Measurements from ENCODE around the gene CPD. TPM values are rescaled to one million over a fixed set of nuclear protein-coding genes. Genes with fewer than 3 reads are reported as not detected.

Gene CPD
- total and polyA plus RNA-seq, 4 donors = 19.1 to 139 (median 58.8) TPM

DNA sequence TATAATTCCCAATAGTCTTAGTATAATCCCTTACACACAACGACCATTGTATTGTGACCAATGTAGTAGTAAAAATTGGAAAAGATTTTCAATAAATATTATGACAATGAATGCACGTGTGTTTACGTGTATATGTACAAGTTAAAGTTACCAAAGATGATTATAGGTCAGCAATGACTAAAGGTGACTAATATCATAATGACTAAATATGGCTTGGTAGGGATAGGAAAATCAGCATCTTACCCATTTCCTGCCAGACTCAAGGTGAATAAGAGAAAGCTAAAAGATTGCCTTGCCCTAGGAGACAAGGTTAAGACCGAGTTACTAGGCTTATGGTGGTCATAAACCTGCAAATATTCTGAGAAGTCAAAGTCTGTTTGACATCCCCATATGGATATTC lies 34.4 kb downstream of the CPD start:
- no peaks in the 10 kb centered on the region for H3K36me3 ChIP-seq (ENCODE audit: control insufficient read depth in 4 of 4, insufficient read depth in 3 of 4, low read depth in 1 of 4, low read length in 3 of 4)
- H3K4me1 ChIP-seq (ENCODE audit: control insufficient read depth in 4 of 4, insufficient read depth in 4 of 4, low read length in 3 of 4) = no peaks in the 10 kb centered on the region
- TF ChIP-seq FOXA2 (IDR thresholded peaks at IDR 0.05) (no peak), GABPA (IDR thresholded peaks at IDR 0.05 in 1 of 2, conservative IDR thresholded peaks at IDR 0.05 in 1 of 2) (no peak), HNF4A (conservative IDR thresholded peaks at IDR 0.05) (no peak), TAF1 (conservative IDR thresholded peaks at IDR 0.05) (no peak), SP1 (IDR thresholded peaks at IDR 0.05) (no peak), RAD21 (IDR thresholded peaks at IDR 0.05) (no peak), JUND (IDR thresholded peaks at IDR 0.05) (no peak), EGR1 (IDR thresholded peaks at IDR 0.05; ENCODE audit: low read depth in 2 of 2) (no peak)
- TF ChIP-seq, protein P1, sequence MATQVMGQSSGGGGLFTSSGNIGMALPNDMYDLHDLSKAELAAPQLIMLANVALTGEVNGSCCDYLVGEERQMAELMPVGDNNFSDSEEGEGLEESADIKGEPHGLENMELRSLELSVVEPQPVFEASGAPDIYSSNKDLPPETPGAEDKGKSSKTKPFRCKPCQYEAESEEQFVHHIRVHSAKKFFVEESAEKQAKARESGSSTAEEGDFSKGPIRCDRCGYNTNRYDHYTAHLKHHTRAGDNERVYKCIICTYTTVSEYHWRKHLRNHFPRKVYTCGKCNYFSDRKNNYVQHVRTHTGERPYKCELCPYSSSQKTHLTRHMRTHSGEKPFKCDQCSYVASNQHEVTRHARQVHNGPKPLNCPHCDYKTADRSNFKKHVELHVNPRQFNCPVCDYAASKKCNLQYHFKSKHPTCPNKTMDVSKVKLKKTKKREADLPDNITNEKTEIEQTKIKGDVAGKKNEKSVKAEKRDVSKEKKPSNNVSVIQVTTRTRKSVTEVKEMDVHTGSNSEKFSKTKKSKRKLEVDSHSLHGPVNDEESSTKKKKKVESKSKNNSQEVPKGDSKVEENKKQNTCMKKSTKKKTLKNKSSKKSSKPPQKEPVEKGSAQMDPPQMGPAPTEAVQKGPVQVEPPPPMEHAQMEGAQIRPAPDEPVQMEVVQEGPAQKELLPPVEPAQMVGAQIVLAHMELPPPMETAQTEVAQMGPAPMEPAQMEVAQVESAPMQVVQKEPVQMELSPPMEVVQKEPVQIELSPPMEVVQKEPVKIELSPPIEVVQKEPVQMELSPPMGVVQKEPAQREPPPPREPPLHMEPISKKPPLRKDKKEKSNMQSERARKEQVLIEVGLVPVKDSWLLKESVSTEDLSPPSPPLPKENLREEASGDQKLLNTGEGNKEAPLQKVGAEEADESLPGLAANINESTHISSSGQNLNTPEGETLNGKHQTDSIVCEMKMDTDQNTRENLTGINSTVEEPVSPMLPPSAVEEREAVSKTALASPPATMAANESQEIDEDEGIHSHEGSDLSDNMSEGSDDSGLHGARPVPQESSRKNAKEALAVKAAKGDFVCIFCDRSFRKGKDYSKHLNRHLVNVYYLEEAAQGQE (IDR thresholded peaks at IDR 0.05) = no peak
- TF ChIP-seq, protein P2, sequence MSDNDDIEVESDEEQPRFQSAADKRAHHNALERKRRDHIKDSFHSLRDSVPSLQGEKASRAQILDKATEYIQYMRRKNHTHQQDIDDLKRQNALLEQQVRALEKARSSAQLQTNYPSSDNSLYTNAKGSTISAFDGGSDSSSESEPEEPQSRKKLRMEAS (IDR thresholded peaks at IDR 0.05) = no peak
- no peak overlapping the region for H3K27ac ChIP-seq (ENCODE audit: low read depth in 1 of 2, low read length in 2 of 2)
- H3K4me3 ChIP-seq (ENCODE audit: low read depth in 1 of 3, low read length in 3 of 3) = no peak overlapping the region
- 96% methylated on average over 4 of the region's 4 CpGs for WGBS
- no peaks in the 10 kb centered on the region for H3K27me3 ChIP-seq (ENCODE audit: control insufficient read depth in 4 of 4, insufficient read depth in 4 of 4, low read length in 3 of 4)
- no peak for DNase-seq (ENCODE audit: low spot score)
- no peak overlapping the region for H3K9ac ChIP-seq (ENCODE audit: low read depth in 1 of 2, low read length in 2 of 2)
- H3K9me3 ChIP-seq (ENCODE audit: control insufficient read depth in 4 of 4, low read length in 3 of 4) = no peaks in the 10 kb centered on the region

DNA sequence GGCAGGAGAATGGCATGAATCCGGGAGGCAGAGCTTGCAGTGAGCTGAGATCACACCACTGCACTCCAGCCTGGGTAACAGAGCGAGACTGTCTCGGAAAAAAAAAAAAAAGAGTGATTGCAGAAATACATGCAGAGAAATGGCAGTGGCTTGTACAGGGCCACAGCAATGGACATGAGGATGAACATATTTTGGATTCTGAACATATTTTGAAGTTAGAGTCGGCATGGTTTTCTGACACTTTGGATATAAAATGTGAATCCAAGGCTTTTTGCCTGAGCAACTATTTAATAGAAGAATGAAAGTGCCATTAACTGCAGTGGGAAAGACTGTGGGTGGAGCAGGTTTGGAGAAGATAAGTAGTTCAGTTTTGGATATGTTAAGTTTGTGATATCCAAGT lies 35.8 kb downstream of the CPD start:
- 95% methylated on average over 4 of the region's 4 CpGs for WGBS
- Histone ChIP-seq H3K27ac (ENCODE audit: low read depth in 1 of 2, low read length in 2 of 2) (no peak overlapping the region), H3K27me3 (ENCODE audit: control insufficient read depth in 4 of 4, insufficient read depth in 4 of 4, low read length in 3 of 4) (no peaks in the 10 kb centered on the region), H3K9ac (ENCODE audit: low read depth in 1 of 2, low read length in 2 of 2) (no peak overlapping the region), H3K4me1 (ENCODE audit: control insufficient read depth in 4 of 4, insufficient read depth in 4 of 4, low read length in 3 of 4) (no peaks in the 10 kb centered on the region), H3K9me3 (ENCODE audit: control insufficient read depth in 4 of 4, low read length in 3 of 4) (no peaks in the 10 kb centered on the region), H3K4me3 (ENCODE audit: low read depth in 1 of 3, low read length in 3 of 3) (no peak overlapping the region), H3K36me3 (ENCODE audit: control insufficient read depth in 4 of 4, insufficient read depth in 3 of 4, low read depth in 1 of 4, low read length in 3 of 4) (no peaks in the 10 kb centered on the region)
- DNase-seq (ENCODE audit: low spot score) = no peak
- TF ChIP-seq GABPA (IDR thresholded peaks at IDR 0.05 in 1 of 2, conservative IDR thresholded peaks at IDR 0.05 in 1 of 2) (no peak), RXRA (IDR thresholded peaks at IDR 0.05) (no peak), NR2F2 (IDR thresholded peaks at IDR 0.05) (no peak), RAD21 (IDR thresholded peaks at IDR 0.05) (no peak), YY1 (IDR thresholded peaks at IDR 0.05) (no peak), HNF4A (conservative IDR thresholded peaks at IDR 0.05) (no peak), FOXA1 (IDR thresholded peaks at IDR 0.05) (no peak)
- TF ChIP-seq, protein P3, sequence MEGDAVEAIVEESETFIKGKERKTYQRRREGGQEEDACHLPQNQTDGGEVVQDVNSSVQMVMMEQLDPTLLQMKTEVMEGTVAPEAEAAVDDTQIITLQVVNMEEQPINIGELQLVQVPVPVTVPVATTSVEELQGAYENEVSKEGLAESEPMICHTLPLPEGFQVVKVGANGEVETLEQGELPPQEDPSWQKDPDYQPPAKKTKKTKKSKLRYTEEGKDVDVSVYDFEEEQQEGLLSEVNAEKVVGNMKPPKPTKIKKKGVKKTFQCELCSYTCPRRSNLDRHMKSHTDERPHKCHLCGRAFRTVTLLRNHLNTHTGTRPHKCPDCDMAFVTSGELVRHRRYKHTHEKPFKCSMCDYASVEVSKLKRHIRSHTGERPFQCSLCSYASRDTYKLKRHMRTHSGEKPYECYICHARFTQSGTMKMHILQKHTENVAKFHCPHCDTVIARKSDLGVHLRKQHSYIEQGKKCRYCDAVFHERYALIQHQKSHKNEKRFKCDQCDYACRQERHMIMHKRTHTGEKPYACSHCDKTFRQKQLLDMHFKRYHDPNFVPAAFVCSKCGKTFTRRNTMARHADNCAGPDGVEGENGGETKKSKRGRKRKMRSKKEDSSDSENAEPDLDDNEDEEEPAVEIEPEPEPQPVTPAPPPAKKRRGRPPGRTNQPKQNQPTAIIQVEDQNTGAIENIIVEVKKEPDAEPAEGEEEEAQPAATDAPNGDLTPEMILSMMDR (IDR thresholded peaks at IDR 0.05; ENCODE audit: low read depth, low read length, missing input control) = no peak
- TF ChIP-seq, protein P4, sequence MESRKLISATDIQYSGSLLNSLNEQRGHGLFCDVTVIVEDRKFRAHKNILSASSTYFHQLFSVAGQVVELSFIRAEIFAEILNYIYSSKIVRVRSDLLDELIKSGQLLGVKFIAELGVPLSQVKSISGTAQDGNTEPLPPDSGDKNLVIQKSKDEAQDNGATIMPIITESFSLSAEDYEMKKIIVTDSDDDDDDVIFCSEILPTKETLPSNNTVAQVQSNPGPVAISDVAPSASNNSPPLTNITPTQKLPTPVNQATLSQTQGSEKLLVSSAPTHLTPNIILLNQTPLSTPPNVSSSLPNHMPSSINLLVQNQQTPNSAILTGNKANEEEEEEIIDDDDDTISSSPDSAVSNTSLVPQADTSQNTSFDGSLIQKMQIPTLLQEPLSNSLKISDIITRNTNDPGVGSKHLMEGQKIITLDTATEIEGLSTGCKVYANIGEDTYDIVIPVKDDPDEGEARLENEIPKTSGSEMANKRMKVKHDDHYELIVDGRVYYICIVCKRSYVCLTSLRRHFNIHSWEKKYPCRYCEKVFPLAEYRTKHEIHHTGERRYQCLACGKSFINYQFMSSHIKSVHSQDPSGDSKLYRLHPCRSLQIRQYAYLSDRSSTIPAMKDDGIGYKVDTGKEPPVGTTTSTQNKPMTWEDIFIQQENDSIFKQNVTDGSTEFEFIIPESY (IDR thresholded peaks at IDR 0.05) = no peak
- TF ChIP-seq, protein P2 (IDR thresholded peaks at IDR 0.05) = no peak
- TF ChIP-seq, protein P1 (IDR thresholded peaks at IDR 0.05) = no peak
